KBM-7 (cell line): Measurements from ENCODE around the gene BANP.
"Not testable (repeated sequence)": the region's sequence is repeated elsewhere in the genome, so short reads cannot be mapped to it uniquely, and the experiment has no call there.

Experiments used
- DNase-seq: peaks from one replicate; pipeline ENCODE4 v3.0.0-alpha.2; 2015
- in situ Hi-C: fragments of 300-500 bp; cut with MboI; formaldehyde crosslinking; loops from 2 replicates; pipeline ENCODE4 v1.14.3; 2020; ENCODE audit warnings: low sequenced_read_pairs, low pct_unique_long_range_greater_than_20kb, mixed read lengths

The BANP gene

GRCh38 chr16:87960296-87960695 is 9.1 kb downstream of the BANP start:
- no peak for DNase-seq
- in situ Hi-C loops = no loop called here

GRCh38 chr16:87960852-87961251 is 9.6 kb downstream of the BANP start:
- DNase-seq = no peak
- in situ Hi-C loops = no loop called here

DNA sequence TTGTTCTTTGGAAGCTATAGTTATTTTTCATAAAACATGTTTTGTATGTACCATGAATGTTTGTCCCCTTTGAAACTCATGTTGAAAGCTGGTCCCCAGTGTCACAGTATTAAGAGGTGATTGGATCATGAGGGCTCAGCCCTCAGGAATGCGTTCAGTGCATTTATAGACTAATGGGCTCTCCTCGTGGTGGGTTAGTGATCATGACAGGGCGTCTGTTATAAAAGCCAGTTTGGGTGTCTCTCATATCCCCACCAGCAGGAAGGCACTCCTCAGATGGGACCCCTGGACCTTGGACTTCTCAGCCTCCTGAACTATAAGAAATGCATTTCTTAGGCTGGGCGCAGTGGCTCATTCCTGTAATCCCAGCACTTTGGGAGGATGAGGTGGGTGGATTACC is 10.4 kb downstream of the BANP start:
- DNase-seq = no peak
- in situ Hi-C loops = no loop called here

DNA sequence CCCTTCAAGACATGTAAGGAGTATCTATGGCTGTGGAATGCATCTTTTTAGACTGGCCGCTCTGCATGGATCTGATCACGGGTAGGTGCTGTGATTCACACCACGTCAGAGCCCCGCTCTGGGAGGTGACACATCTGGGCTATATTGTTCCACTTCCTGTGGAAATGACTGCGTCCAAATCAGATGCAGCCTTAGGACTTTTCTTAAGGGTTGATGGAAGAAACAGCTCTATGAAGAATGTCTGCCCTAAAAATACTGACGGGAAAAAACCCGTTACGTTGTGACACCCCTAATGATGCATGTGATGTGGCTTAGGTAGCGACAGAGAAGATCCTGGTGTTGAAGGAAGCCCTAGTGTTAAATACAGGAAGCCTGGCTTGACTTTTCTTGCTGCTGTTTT is 12.2 kb downstream of the BANP start:
- in situ Hi-C loops = no loop called here
- DNase-seq = peak; percentile 29

DNA sequence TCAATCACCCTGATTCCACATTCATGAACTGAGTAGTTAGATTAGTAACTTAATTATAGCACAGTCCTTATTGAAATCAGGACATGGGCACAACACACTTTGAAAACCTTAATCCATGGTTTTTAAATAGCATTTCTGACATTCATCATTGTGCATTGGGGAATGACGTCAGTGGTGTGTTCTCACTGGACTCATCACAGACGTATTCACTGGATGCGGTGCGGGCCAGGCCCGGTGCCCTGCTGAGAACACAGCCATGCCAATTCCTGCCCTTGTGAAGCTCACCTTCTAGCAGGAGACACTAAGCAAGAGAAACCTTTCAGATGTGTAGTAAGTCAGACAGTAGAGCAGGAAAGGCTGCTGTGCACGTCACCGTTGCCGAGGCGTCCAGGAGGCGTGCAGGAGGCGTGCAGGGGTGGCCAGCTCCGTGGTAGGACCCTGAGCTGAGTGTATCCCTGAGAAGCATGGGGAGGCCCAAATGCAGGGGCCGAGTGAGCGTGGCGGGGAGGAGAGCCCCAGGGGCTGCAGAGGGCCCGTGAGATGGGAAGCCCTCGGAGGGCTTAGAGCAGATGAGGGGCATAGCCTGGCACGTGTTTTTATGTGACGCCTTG is 12.9 kb downstream of the BANP start:
- in situ Hi-C loops = no loop called here
- DNase-seq = no peak

GRCh38 chr16:87965417-87965816 is 14.2 kb downstream of the BANP start:
- no peak for DNase-seq
- in situ Hi-C loops = no loop called here

DNA sequence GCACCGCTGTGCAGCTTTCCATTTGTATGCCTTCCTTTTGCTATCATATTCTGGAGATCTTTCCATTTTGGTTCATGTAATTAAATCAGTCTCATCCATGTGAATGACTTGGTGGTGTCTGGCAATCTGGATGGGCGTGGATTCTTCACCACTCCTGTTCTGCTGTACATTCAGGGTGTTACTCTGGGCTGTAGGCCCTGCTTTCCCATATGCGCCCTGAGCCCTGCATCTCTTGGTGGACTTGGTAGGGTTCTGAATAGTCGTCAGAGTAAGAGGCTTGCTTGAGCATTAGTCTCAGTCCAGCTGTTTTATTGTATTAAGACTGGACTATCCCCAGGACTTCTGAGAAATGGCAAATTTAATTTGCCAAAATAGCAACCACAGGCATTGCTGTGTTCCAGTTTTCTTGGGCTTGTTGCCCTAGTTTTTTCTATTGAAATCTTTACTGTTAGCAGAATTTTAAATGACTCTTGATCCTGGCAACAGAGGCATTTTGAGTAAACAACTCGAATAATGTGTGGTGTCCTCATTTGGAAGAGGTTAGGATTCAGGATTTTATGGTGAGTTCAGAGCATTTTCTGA is 14.9 kb downstream of the BANP start:
- in situ Hi-C loops = no loop called here
- no peak for DNase-seq

DNA sequence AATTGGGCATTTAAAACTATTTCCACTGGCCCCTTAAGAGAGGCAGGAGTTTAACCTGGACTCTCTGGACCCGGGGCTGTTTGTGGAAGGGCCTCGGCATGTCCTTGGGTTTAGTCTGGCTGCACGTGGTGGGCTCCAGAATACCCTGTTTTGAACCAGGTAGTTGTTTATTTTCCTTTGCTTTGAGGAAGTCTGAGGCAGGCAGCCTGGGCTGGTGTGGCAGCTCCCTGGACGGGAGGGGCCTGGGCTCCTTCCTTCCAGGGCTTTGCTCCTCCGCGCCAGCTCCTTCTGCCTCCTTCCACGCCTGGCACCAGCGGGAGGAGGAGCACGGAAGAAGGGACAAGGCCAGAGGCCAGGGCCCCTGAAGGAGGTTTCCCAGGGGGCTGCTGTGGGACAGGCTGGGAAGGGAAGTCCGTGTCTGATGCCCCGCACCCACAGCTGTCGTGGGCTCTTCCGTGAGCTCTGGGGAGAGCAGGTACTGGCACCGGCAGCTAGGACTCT is 15.5 kb downstream of the BANP start:
- in situ Hi-C loops = no loop called here
- DNase-seq = peak; percentile 59

- no peak for DNase-seq
- in situ Hi-C loops = no loop called here
Measured at GRCh38 chr16:87968541-87968940, 17.3 kb downstream of the BANP start.

DNA sequence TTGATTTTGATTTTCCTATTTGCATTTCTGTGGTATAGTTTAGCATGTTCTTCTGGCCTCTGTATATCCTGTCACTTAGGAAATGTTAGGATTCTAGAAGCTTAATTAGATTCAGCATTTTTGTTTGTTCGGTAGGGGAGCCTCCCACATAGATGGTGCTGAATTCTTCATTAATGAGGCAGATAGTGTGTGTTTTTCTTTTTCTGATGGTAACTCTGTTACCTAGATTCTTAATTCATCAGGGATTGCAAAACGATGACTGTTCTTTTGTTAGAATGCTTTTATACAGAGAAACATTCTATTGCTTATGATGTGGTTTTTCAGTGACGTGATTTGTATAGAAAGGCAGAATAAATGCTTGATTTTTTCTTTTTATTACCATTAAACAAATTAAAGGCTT is 19.0 kb downstream of the BANP start:
- in situ Hi-C loops = no loop called here

GRCh38 chr16:87971933-87972332 is 20.7 kb downstream of the BANP start:
- in situ Hi-C loops = no loop called here
- DNase-seq = no peak

More for the DNA sequence above, 19.0 kb downstream of the BANP start:
- no peak for DNase-seq

DNA sequence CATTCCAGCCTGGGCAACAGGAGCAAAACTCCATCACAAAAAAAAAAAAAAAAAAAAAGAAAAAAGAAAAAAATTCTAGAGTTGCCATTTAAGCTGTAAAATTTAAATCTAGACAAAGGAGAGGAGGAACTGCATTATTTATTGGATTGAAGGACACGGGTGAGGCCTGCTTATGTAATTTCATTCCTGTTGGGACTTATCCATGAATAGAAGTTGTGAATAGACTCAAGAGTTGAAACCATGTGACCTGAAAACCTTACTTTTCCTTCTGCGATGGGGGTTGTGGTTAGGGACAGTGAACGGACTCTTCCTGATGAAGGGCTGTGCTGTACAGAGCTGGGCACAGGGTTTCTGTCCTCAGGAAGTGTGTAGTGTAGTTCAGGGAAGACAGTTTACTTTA is 22.5 kb downstream of the BANP start:
- in situ Hi-C loops = no loop called here

GRCh38 chr16:87974178-87974577 is 22.9 kb downstream of the BANP start:
- in situ Hi-C loops = no loop called here
- DNase-seq = no peak

More for the DNA sequence above, 22.5 kb downstream of the BANP start:
- DNase-seq = no peak

DNA sequence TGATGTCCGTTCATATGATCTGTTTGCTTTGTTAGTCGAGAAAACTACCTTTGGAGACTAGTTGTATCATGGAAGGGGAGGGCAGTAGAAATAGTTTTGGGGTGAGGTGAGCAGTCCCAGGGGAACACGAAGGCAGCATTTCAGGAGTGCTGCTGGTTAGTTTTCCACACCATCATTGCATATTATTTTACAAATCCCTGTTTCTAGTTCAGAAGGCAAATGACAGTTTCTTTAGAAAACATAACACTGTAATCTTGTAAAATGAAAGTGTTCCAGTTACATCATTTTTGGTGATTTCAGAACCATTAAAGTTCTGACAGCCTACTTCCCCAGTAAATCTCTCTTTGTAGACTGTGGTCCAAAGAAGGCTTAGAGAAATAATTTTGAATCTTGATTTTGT is 25.4 kb downstream of the BANP start:
- DNase-seq = no peak

GRCh38 chr16:87978127-87978526 is 26.9 kb downstream of the BANP start:
- DNase-seq = no peak
- in situ Hi-C loops = no loop called here

More for the DNA sequence above, 25.4 kb downstream of the BANP start:
- in situ Hi-C loops = no loop called here

DNA sequence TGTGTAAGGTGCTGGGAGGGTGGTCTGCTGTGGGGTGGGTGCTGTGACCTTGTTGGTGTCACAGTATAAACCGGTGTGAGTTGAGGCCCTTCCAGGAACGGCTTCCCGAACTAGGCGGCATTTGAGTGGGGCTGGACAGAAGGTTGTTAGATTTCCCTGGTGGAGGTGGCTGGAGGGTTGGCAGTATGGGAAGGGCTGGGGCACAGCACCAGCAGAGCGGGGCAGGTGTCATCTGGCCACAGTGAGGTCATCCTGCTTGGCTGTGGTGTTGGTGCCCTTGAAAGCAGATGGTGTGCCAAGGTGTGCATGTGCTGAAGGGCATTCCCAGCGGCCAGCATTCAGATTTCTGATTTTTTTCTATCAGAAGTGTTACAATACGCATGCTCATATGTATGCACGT is 28.1 kb downstream of the BANP start:
- no peak for DNase-seq
- in situ Hi-C loops = no loop called here

DNA sequence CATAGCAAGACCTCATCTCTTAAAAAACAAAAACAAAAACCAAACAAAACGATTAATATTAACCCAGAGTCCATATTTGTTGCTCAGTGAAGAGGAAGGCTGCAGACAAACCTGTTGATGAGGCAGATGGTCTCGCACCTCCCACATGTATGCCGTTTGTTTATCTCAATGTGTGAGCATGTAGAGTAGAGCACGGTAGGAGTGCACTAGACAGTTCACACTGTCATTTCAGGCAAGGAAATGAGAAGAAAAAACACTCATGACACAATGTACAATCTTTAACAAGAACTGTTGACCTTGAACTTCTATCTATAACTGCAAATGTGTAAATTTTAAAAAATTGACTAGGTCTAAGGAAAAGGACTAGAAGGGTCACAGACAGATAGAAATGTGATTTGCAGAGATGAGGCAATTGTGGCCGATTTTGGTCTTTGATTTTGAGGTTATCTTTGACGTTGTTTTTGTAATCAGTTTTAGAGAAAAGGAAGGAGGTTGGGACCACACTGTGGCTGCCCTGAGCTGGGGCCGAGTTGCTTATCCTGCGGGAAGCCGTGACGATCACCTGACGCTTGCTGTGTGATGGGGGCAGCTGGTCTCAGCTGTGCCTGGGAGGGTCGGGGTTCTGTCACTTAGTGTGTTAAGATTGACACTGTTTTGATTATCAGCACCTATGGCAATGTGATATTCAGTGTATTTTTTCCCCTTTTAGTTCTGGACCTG is 28.8 kb downstream of the BANP start:
- DNase-seq, in situ Hi-C loops: not testable (repeated sequence)

DNA sequence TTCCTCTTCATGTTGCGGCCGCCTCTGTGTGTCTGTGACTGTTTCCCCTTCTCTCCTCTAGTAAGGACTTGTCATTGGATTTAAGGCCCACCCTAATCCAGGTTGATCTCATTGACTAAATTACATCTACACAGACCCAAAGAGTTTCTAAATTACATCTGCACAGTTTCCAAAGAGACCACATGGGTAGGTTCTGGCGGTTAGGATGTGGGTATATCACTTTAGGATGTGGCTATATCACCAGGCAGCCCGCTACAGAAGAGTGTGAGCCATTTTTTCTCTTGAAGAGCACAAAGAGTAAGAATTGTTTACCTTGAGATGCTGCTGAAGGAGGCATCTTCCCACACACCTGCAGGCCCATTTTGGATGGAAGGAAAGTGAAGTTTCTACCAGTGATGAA is 30.1 kb downstream of the BANP start:
- in situ Hi-C loops, DNase-seq: not testable (repeated sequence)

DNA sequence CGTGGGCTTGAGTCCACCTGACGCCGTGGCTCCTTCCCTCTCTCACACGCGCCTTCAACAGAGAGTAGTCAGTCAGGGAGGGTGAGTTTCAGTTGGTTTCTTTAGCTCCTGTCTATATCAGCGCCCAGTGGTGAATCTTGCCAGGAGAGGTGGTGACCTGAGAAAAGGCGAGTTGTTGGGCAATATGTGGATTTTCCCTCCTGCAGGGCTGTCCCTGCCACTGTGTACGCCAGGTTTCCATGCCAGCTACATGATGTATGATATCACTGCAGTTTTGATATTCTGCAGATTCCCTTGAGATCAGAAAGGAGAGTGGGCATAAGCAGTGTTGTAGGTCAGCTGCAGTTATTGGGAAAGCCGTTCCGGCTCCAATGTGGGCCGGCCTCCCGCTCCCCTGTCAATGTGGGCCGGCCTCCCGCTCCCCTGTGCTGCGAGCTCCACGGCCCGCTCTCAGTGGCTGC is 31.4 kb downstream of the BANP start:
- in situ Hi-C loops = no loop called here
- no peak for DNase-seq

DNA sequence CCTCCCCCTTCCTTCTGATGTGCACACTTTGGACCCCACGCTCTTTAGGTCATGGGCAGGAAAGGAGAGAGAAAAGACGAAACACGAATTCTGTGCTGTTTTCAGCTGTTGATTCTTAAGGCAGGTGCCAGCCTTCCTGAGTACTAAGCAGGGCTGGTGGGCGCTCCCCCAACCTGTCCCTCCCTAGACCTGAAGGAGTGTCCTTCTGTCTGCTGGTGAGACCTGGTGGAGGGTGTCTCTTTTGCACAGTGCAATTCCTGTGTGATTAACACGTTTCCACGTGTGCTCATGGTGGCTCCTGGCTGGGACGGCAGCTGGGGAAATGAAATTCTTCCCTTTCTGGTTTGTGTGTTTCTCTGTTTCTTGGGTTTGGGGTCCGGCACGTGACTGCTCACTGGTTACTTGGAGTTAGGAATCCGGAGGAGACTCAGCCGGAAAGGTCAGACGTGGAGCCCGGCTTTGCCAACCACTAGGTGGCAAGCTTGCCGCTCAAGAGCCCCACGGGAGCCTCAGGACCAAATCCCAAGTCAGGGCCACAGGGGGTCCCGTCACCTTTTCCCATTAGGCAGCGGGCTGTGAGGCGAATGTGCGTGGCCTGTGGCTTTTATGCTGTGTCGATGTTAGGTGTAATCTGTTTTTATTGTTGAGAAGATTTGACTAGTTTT is 32.0 kb downstream of the BANP start:
- in situ Hi-C loops, DNase-seq: not testable (repeated sequence)
